ENCODE data around the gene TTC8. TPM values are rescaled to one million over a fixed set of nuclear protein-coding genes. Genes with fewer than 3 reads are reported as not detected.
"Not testable (repeated sequence)": the region's sequence is repeated elsewhere in the genome, so short reads cannot be mapped to it uniquely, and the experiment has no call there.

TTC8 gene
- total RNA-seq, 1 experiment from 2014 or later = 12.4 TPM

- in situ Hi-C loops (cut with HindIII; ENCODE audit: low pct_unique_long_range_greater_than_20kb, low sequenced_read_pairs) (no loop called here), intact Hi-C loops (cut with micrococcal nuclease; ENCODE audit: unreplicated experiment) (no loop called here)
- BruUV-seq (replicated peaks) = no TSS peak
- ChIA-PET CTCF (no interaction called here), POLR2A (no interaction called here)
- peaks cover 6% of the 10 kb centered on the region for H3K27me3 ChIP-seq (ENCODE audit: control insufficient read depth, insufficient read depth, low read length)
- no peak for TF ChIP-seq POLR2AphosphoS5 (IDR thresholded peaks at IDR 0.05; ENCODE audit: low read depth, low read length)
- no peak for TF ChIP-seq CTCF (IDR thresholded peaks at IDR 0.05)
- no peak for TF ChIP-seq REST (IDR thresholded peaks at IDR 0.05; ENCODE audit: insufficient read depth in 1 of 2, low read depth in 2 of 2, low read length in 1 of 2)
- TF ChIP-seq SIN3A (IDR thresholded peaks at IDR 0.05; ENCODE audit: borderline replicate concordance, insufficient read depth, low read depth, low read length) = no peak
- TF ChIP-seq TCF7L2 (IDR thresholded peaks at IDR 0.05; ENCODE audit: low read depth, low read length) = no peak
- no peaks in the 10 kb centered on the region for H3K36me3 ChIP-seq (ENCODE audit: control insufficient read depth, insufficient read depth, low read length)
- no peak for DNase-seq (ENCODE audit: low read depth, low spot score)
- H3K27ac ChIP-seq (ENCODE audit: low read length) = no peak overlapping the region
- no peak for ATAC-seq
- no peak overlapping the region for H3K4me3 ChIP-seq (ENCODE audit: low read depth in 2 of 2, low read length in 2 of 2)
- no peaks in the 10 kb centered on the region for H3K4me1 ChIP-seq (ENCODE audit: control insufficient read depth, insufficient read depth, low read length)
- no peaks in the 10 kb centered on the region for H3K9me3 ChIP-seq (ENCODE audit: control insufficient read depth, insufficient read depth, low read depth, low read length)
Measured at GRCh38 chr14:88785911-88786310, 38.5 kb upstream of the TTC8 start.

- H3K27me3 ChIP-seq (ENCODE audit: control insufficient read depth, insufficient read depth, low read length) = peaks cover 13% of the 10 kb centered on the region
- no peak for TF ChIP-seq SIN3A (IDR thresholded peaks at IDR 0.05; ENCODE audit: borderline replicate concordance, insufficient read depth, low read depth, low read length)
- TF ChIP-seq REST (IDR thresholded peaks at IDR 0.05; ENCODE audit: insufficient read depth in 1 of 2, low read depth in 2 of 2, low read length in 1 of 2) = no peak
- no peak for TF ChIP-seq CTCF (IDR thresholded peaks at IDR 0.05)
- no peak for TF ChIP-seq POLR2AphosphoS5 (IDR thresholded peaks at IDR 0.05; ENCODE audit: low read depth, low read length)
- TF ChIP-seq TCF7L2 (IDR thresholded peaks at IDR 0.05; ENCODE audit: low read depth, low read length) = no peak
- H3K9me3 ChIP-seq (ENCODE audit: control insufficient read depth, insufficient read depth, low read depth, low read length) = no peaks in the 10 kb centered on the region
- in situ Hi-C loops (cut with HindIII; ENCODE audit: low pct_unique_long_range_greater_than_20kb, low sequenced_read_pairs) = no loop called here
- H3K4me3 ChIP-seq (ENCODE audit: low read depth in 2 of 2, low read length in 2 of 2) = no peak overlapping the region
- no peak for DNase-seq (ENCODE audit: low read depth, low spot score)
- no peaks in the 10 kb centered on the region for H3K36me3 ChIP-seq (ENCODE audit: control insufficient read depth, insufficient read depth, low read length)
- POLR2A ChIA-PET = no interaction called here
- no peak overlapping the region for H3K27ac ChIP-seq (ENCODE audit: low read length)
- CTCF ChIA-PET = no interaction called here
- ATAC-seq = no peak
- intact Hi-C loops (cut with micrococcal nuclease; ENCODE audit: unreplicated experiment) = no loop called here
- H3K4me1 ChIP-seq (ENCODE audit: control insufficient read depth, insufficient read depth, low read length) = no peaks in the 10 kb centered on the region
- no TSS peak for BruUV-seq (replicated peaks)
Measured at GRCh38 chr14:88786715-88787114, 37.7 kb upstream of the TTC8 start.

DNA sequence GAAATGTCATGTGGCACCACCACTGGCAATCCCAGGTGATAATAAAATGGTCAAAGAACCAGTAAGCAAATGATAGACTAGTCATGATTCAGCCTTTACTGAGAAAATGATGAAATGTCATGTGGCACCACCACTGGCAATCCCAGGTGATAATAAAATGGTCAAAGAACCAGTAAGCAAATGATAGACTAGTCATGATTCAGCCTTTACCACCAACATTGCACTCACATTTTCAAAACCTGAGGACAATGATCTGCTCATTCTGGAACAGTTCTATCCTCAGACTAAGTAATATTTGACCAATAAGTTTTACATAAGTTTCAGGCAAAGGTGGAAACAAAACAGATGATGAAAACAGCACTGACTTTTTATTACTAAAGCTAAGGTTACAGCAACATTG is 34.9 kb upstream of the TTC8 start:
- H3K36me3 ChIP-seq (ENCODE audit: control insufficient read depth, insufficient read depth, low read length); H3K4me1 ChIP-seq (ENCODE audit: control insufficient read depth, insufficient read depth, low read length); ATAC-seq; intact Hi-C loops (cut with micrococcal nuclease; ENCODE audit: unreplicated experiment); POLR2A ChIA-PET; H3K4me3 ChIP-seq (ENCODE audit: low read depth in 2 of 2, low read length in 2 of 2); BruUV-seq (replicated peaks); H3K27ac ChIP-seq (ENCODE audit: low read length); CTCF ChIA-PET; H3K9me3 ChIP-seq (ENCODE audit: control insufficient read depth, insufficient read depth, low read depth, low read length); DNase-seq (ENCODE audit: low read depth, low spot score); in situ Hi-C loops (cut with HindIII; ENCODE audit: low pct_unique_long_range_greater_than_20kb, low sequenced_read_pairs): not testable (repeated sequence)
- H3K27me3 ChIP-seq (ENCODE audit: control insufficient read depth, insufficient read depth, low read length) = peaks cover 13% of the 10 kb centered on the region
